Measurements from ENCODE around the gene OR52N1. TPM values are rescaled to one million over a fixed set of nuclear protein-coding genes. Genes with fewer than 3 reads are reported as not detected.

OR52N1 gene
- total RNA-seq, 1 donor from 2014 or later: not detected

GRCh38 chr11:5737670-5738392 lies 53.2 kb downstream of the OR52N1 start:
- intact Hi-C loops (cut with DNase I): no loop called here
- ATAC-seq (no peak), DNase-seq (ENCODE audit: missing footprints) (no peak)

GRCh38 chr11:5737091-5737490 lies 54.0 kb downstream of the OR52N1 start:
- DNase-seq (ENCODE audit: missing footprints) (no peak), ATAC-seq (no peak)
- intact Hi-C loops (cut with DNase I): no loop called here

Other genes starting within 250 kb of the OR52N1 start
- not detected for gene OR52H1, start 242.7 kb downstream of the OR52N1 start, total RNA-seq
- not detected for gene OR52B6, start 210.4 kb downstream of the OR52N1 start, total RNA-seq
- 0.84 TPM for gene TRIM6, start 194.6 kb downstream of the OR52N1 start, total RNA-seq
- gene TRIM34, start 166.3 kb downstream of the OR52N1 start, total RNA-seq: 2.8 TPM
- 9.8 TPM for gene TRIM5, start 106.2 kb downstream of the OR52N1 start, total RNA-seq
- gene TRIM22, start 101.5 kb downstream of the OR52N1 start, total RNA-seq: 22.4 TPM
- gene OR56B1, start 54.8 kb downstream of the OR52N1 start, total RNA-seq: not detected
- not detected for gene OR52N4, start 37.0 kb downstream of the OR52N1 start, total RNA-seq
- gene OR52N5, start 7.9 kb downstream of the OR52N1 start, total RNA-seq: not detected
- not detected for gene OR52N2, start 17.7 kb upstream of the OR52N1 start, total RNA-seq
- not detected for gene OR52E6, start 50.6 kb upstream of the OR52N1 start, total RNA-seq
- not detected for gene OR52E8, start 66.4 kb upstream of the OR52N1 start, total RNA-seq
- not detected for gene OR52E4, start 89.4 kb upstream of the OR52N1 start, total RNA-seq
- gene OR52E5, start 101.9 kb upstream of the OR52N1 start, total RNA-seq: not detected
- not detected for gene OR56A3, start 151.0 kb upstream of the OR52N1 start, total RNA-seq
- gene OR56A5, start 177.2 kb upstream of the OR52N1 start, total RNA-seq: not detected
- not detected for gene OR52L1, start 195.7 kb upstream of the OR52N1 start, total RNA-seq
- gene OR56A4, start 215.7 kb upstream of the OR52N1 start, total RNA-seq: not detected
- not detected for gene OR56A1, start 239.5 kb upstream of the OR52N1 start, total RNA-seq